IPS-18c (cell line): Measurements from ENCODE around the gene UBE2I.
"Not testable (repeated sequence)": the region's sequence is repeated elsewhere in the genome, so short reads cannot be mapped to it uniquely, and the experiment has no call there.

ENCODE experiments used
- H3K4me3 ChIP-seq: 2 replicates; pipeline ENCODE4 v1.7.0; 2013; ENCODE audit warnings: low read depth, mild to moderate bottlenecking, low read length, moderate library complexity; ENCODE audit not compliant: insufficient read depth
- H3K9me3 ChIP-seq: one replicate; pipeline ENCODE4 v1.6.1; 2013; ENCODE audit warnings: mild to moderate bottlenecking, low read length, moderate library complexity; ENCODE audit not compliant: control insufficient read depth, insufficient read depth

UBE2I gene

GRCh38 chr16:1317479-1318267 is 8.2 kb downstream of the UBE2I start:
- no peak overlapping the region for H3K4me3 ChIP-seq
- no peaks in the 10 kb centered on the region for H3K9me3 ChIP-seq

GRCh38 chr16:1318268-1318545 is 8.8 kb downstream of the UBE2I start:
- Histone ChIP-seq H3K9me3 (no peaks in the 10 kb centered on the region), H3K4me3 (no peak overlapping the region)

GRCh38 chr16:1319041-1319440 is 9.6 kb downstream of the UBE2I start:
- Histone ChIP-seq H3K9me3 (no peaks in the 10 kb centered on the region), H3K4me3 (no peak overlapping the region)

GRCh38 chr16:1320097-1320496 is 10.7 kb downstream of the UBE2I start:
- Histone ChIP-seq H3K9me3 (no peaks in the 10 kb centered on the region), H3K4me3 (no peak overlapping the region)

- no peak overlapping the region for H3K4me3 ChIP-seq
- no peaks in the 10 kb centered on the region for H3K9me3 ChIP-seq
These were observed 11.3 kb downstream of the UBE2I start for GRCh38 chr16:1320658-1321240.

- H3K4me3 ChIP-seq, result no peak overlapping the region
- no peaks in the 10 kb centered on the region for H3K9me3 ChIP-seq
These were observed 13.0 kb downstream of the UBE2I start for GRCh38 chr16:1322407-1322806.

GRCh38 chr16:1323296-1324239 is 14.1 kb downstream of the UBE2I start:
- no peaks in the 10 kb centered on the region for H3K9me3 ChIP-seq
- H3K4me3 ChIP-seq, result no peak overlapping the region

GRCh38 chr16:1324286-1324826 is 14.9 kb downstream of the UBE2I start:
- Histone ChIP-seq H3K9me3 (no peaks in the 10 kb centered on the region), H3K4me3 (no peak overlapping the region)

- peaks cover 2% of the 10 kb centered on the region for H3K9me3 ChIP-seq
- H3K4me3 ChIP-seq, result no peak overlapping the region
These were observed 15.8 kb downstream of the UBE2I start for GRCh38 chr16:1325261-1325660.

GRCh38 chr16:1325673-1326371 is 16.4 kb downstream of the UBE2I start:
- Histone ChIP-seq H3K9me3 (peaks cover 2% of the 10 kb centered on the region), H3K4me3 (no peak overlapping the region)

- Histone ChIP-seq H3K9me3 (peaks cover 2% of the 10 kb centered on the region), H3K4me3 (no peak overlapping the region)
These were observed 17.0 kb downstream of the UBE2I start for GRCh38 chr16:1326391-1326790.

- Histone ChIP-seq H3K4me3 (no peak overlapping the region), H3K9me3 (peaks cover 2% of the 10 kb centered on the region)
These were observed 17.6 kb downstream of the UBE2I start for GRCh38 chr16:1326946-1327618.

GRCh38 chr16:1327619-1327947 is 18.1 kb downstream of the UBE2I start:
- H3K4me3 ChIP-seq, result no peak overlapping the region
- peaks cover 2% of the 10 kb centered on the region for H3K9me3 ChIP-seq

GRCh38 chr16:1328136-1328535 is 18.7 kb downstream of the UBE2I start:
- not testable (repeated sequence) for H3K4me3 ChIP-seq, H3K9me3 ChIP-seq

GRCh38 chr16:1328961-1329360 is 19.5 kb downstream of the UBE2I start:
- not testable (repeated sequence) for H3K4me3 ChIP-seq, H3K9me3 ChIP-seq

- Histone ChIP-seq H3K9me3 (peaks cover 2% of the 10 kb centered on the region), H3K4me3 (no peak overlapping the region)
These were observed 21.0 kb downstream of the UBE2I start for GRCh38 chr16:1330260-1330914.
